Measurements from ENCODE around the gene ADRB1.

DNA sequence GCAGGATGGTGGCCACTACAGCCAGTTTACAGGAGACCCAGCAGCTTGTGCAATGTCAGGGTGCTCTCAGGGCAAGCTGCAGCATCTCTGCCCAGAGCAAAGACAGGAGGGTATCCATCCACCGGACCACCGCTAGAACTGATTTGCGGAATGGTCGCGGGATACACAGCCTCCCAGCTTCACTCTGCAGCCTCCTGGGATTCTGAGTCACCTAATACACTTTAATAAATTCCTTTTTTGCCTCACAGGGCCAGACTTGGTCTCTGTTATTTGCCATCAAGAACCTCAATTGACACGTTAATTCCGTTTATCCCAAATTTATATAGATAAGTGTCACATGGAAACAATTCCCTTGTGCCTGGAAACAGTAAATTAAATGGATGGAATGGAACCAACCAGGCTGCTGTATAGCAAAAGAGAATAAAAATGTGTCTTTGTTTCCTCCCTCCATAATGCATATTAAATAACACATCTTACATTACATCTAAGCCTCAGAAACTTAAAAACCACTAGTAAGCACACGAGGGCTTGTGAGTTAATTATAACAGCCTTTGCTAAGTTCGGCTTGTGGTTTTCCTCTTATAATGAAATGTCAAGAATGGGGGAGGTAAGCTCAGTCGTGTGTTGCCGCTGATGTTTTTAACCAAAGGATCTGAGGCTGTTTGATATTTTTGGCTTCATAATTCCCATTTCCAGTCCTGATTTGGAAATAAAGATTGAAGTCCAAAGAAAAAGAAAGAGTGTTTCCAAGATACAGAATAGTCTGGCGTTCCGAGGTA is 52.1 kb downstream of the ADRB1 start:
- TF ChIP-seq, protein P1, sequence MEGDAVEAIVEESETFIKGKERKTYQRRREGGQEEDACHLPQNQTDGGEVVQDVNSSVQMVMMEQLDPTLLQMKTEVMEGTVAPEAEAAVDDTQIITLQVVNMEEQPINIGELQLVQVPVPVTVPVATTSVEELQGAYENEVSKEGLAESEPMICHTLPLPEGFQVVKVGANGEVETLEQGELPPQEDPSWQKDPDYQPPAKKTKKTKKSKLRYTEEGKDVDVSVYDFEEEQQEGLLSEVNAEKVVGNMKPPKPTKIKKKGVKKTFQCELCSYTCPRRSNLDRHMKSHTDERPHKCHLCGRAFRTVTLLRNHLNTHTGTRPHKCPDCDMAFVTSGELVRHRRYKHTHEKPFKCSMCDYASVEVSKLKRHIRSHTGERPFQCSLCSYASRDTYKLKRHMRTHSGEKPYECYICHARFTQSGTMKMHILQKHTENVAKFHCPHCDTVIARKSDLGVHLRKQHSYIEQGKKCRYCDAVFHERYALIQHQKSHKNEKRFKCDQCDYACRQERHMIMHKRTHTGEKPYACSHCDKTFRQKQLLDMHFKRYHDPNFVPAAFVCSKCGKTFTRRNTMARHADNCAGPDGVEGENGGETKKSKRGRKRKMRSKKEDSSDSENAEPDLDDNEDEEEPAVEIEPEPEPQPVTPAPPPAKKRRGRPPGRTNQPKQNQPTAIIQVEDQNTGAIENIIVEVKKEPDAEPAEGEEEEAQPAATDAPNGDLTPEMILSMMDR (IDR thresholded peaks at IDR 0.05): no peak
- no peak for TF ChIP-seq POLR2A (IDR thresholded peaks at IDR 0.05)

Data from Peyer's patch (tissue), 4 donors.